ENCODE data around the gene NOA1. TPM values are rescaled to one million over a fixed set of nuclear protein-coding genes. Genes with fewer than 3 reads are reported as not detected.
A peak's percentile ranks its signal among the peaks of the same experiment; 100 is the strongest.

NOA1 gene
- total and polyA plus RNA-seq, 10 of the 15 experiments (the other 5 are each of a cell fraction or from before 2014, with no cell fraction given): 3.2 to 34.0 (median 17.6) TPM

- TF ChIP-seq ETV6 (conservative IDR thresholded peaks at IDR 0.05 in 1 of 2, IDR thresholded peaks at IDR 0.05 in 1 of 2; ENCODE audit: borderline replicate concordance in 1 of 2, low read depth in 1 of 2): no peak
- no peak for TF ChIP-seq SMC3 (IDR thresholded peaks at IDR 0.05; ENCODE audit: borderline replicate concordance, low read length)
- no peak for TF ChIP-seq PAX8 (IDR thresholded peaks at IDR 0.05)
- TF ChIP-seq, protein P1, sequence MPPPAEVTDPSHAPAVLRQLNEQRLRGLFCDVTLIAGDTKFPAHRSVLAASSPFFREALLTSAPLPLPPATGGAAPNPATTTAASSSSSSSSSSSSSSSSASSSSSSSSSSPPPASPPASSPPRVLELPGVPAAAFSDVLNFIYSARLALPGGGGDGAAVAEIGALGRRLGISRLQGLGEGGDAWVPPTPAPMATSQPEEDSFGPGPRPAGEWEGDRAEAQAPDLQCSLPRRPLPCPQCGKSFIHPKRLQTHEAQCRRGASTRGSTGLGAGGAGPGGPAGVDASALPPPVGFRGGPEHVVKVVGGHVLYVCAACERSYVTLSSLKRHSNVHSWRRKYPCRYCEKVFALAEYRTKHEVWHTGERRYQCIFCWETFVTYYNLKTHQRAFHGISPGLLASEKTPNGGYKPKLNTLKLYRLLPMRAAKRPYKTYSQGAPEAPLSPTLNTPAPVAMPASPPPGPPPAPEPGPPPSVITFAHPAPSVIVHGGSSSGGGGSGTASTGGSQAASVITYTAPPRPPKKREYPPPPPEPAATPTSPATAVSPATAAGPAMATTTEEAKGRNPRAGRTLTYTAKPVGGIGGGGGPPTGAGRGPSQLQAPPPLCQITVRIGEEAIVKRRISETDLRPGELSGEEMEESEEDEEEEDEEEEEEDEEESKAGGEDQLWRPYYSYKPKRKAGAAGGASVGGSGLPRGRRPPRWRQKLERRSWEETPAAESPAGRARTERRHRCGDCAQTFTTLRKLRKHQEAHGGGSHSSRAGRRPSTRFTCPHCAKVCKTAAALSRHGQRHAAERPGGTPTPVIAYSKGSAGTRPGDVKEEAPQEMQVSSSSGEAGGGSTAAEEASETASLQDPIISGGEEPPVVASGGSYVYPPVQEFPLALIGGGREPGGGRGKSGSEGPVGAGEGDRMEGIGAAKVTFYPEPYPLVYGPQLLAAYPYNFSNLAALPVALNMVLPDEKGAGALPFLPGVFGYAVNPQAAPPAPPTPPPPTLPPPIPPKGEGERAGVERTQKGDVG (CRISPR knock-in tag; IDR thresholded peaks at IDR 0.05): no peak
- TF ChIP-seq ZNF207 (IDR thresholded peaks at IDR 0.05; ENCODE audit: borderline replicate concordance): peak; percentile 17; the same call in 1 of the 2 replicates
- TF ChIP-seq ATF3 (IDR thresholded peaks at IDR 0.05; ENCODE audit: borderline replicate concordance, extremely low read depth, low read depth, low read length): no peak
- 0 out of 2 replicates have a peak, but pooled peaks have one; percentile 31 for TF ChIP-seq NRF1 (conservative IDR thresholded peaks at IDR 0.05; ENCODE audit: low read depth, low read length)
- no peak for TF ChIP-seq IRF4 (IDR thresholded peaks at IDR 0.05; ENCODE audit: low read depth, low read length)
- peak; percentile 58; the same call in 1 of the 2 replicates for TF ChIP-seq CBFB (IDR thresholded peaks at IDR 0.05; ENCODE audit: low read depth)
- TF ChIP-seq, protein P2, sequence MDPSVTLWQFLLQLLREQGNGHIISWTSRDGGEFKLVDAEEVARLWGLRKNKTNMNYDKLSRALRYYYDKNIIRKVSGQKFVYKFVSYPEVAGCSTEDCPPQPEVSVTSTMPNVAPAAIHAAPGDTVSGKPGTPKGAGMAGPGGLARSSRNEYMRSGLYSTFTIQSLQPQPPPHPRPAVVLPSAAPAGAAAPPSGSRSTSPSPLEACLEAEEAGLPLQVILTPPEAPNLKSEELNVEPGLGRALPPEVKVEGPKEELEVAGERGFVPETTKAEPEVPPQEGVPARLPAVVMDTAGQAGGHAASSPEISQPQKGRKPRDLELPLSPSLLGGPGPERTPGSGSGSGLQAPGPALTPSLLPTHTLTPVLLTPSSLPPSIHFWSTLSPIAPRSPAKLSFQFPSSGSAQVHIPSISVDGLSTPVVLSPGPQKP (IDR thresholded peaks at IDR 0.05; ENCODE audit: low read depth, low read length): no peak
- TF ChIP-seq NFYA (IDR thresholded peaks at IDR 0.05; ENCODE audit: borderline replicate concordance, low read depth, low read length): no peak
- no peak; the same call in 1 of the 2 replicates for TF ChIP-seq RFX5 (IDR thresholded peaks at IDR 0.05; ENCODE audit: low read depth, low read length)
- TF ChIP-seq, protein P3, sequence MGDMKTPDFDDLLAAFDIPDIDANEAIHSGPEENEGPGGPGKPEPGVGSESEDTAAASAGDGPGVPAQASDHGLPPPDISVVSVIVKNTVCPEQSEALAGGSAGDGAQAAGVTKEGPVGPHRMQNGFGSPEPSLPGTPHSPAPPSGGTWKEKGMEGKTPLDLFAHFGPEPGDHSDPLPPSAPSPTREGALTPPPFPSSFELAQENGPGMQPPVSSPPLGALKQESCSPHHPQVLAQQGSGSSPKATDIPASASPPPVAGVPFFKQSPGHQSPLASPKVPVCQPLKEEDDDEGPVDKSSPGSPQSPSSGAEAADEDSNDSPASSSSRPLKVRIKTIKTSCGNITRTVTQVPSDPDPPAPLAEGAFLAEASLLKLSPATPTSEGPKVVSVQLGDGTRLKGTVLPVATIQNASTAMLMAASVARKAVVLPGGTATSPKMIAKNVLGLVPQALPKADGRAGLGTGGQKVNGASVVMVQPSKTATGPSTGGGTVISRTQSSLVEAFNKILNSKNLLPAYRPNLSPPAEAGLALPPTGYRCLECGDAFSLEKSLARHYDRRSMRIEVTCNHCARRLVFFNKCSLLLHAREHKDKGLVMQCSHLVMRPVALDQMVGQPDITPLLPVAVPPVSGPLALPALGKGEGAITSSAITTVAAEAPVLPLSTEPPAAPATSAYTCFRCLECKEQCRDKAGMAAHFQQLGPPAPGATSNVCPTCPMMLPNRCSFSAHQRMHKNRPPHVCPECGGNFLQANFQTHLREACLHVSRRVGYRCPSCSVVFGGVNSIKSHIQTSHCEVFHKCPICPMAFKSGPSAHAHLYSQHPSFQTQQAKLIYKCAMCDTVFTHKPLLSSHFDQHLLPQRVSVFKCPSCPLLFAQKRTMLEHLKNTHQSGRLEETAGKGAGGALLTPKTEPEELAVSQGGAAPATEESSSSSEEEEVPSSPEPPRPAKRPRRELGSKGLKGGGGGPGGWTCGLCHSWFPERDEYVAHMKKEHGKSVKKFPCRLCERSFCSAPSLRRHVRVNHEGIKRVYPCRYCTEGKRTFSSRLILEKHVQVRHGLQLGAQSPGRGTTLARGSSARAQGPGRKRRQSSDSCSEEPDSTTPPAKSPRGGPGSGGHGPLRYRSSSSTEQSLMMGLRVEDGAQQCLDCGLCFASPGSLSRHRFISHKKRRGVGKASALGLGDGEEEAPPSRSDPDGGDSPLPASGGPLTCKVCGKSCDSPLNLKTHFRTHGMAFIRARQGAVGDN (IDR thresholded peaks at IDR 0.05): 0 out of 2 replicates have a peak, but pooled peaks have one; percentile 39
- no peak for TF ChIP-seq MLLT1 (IDR thresholded peaks at IDR 0.05)
- no peak for TF ChIP-seq RAD21 (IDR thresholded peaks at IDR 0.05; ENCODE audit: insufficient read depth, low read depth, low read length)
- no peak for TF ChIP-seq TARDBP (IDR thresholded peaks at IDR 0.05; ENCODE audit: borderline replicate concordance)
- TF ChIP-seq, protein P4, sequence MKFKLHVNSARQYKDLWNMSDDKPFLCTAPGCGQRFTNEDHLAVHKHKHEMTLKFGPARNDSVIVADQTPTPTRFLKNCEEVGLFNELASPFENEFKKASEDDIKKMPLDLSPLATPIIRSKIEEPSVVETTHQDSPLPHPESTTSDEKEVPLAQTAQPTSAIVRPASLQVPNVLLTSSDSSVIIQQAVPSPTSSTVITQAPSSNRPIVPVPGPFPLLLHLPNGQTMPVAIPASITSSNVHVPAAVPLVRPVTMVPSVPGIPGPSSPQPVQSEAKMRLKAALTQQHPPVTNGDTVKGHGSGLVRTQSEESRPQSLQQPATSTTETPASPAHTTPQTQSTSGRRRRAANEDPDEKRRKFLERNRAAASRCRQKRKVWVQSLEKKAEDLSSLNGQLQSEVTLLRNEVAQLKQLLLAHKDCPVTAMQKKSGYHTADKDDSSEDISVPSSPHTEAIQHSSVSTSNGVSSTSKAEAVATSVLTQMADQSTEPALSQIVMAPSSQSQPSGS (IDR thresholded peaks at IDR 0.05; ENCODE audit: low read length): peak; percentile 36; the same call in 1 of the 2 replicates
Observed at GRCh38 chr4:56977321-56978012, at the start of gene NOA1 (continued).
